Measurements from ENCODE around the gene PALD1. TPM values are rescaled to one million over a fixed set of nuclear protein-coding genes. Genes with fewer than 3 reads are reported as not detected.

The PALD1 gene
- 7.6 TPM for total RNA-seq
- long read RNA-seq, full-length matches to known transcripts: 1 of 15 reads
- long read RNA-seq, partial matches to known transcripts: 9 of 15 reads
- long read RNA-seq, other reads (novel, unspliced or antisense): 5 of 15 reads

DNA sequence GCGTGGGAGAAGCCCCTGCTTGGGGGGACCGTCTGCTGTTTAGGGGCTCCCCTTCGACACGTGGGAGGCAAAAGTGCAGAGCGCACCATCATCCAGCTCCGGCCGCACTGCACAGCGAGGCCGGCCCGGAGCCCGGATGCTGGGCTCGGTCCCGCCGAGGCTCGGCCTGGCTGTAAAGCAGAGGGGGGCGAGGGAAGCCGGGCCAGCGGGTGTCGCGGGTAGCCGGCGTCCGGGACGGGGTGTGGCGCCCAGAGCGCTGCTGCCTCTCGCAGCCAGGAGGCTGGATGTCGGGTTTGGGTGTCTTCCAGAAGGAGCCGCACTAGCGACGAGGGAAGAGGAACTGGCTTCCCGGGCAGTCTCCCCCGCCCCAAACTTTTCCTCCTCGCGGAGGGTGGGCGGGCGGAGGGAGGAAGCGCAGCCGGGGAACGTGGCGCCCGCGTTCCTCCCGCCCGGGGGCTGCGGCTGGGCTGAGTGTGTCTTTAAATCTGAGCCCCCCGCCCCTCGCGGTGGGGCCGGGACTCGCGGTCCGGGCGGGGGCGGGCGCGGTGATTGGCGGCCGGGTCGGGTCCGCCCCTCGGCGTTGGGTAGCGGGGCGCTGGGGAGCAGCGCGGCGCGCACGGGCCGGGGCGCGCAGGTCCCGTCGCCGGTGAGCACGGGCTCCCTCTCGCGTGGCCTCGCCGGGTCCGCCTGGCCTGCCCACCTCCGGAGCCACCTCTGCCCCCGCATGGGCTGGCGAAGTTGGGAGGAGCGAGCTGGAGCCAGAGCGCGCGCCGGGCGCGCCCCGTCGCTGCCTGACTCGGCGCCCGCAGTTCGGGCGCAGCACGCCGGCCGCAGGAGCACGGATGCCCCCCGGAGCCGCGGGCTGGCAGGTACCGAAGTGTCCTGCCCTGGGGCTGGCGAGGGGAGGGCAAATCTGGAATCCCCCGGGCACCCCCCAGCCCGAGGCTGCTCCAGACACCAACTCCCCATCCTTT, at the start of gene PALD1:
TSS of gene PALD1 (plus strand) at position 577 of the 974 bp plus-strand sequence. CDS start 47,185 bp downstream, outside the sequence.
- DNase-seq (ENCODE audit: low spot score): peak; percentile 92

DNA sequence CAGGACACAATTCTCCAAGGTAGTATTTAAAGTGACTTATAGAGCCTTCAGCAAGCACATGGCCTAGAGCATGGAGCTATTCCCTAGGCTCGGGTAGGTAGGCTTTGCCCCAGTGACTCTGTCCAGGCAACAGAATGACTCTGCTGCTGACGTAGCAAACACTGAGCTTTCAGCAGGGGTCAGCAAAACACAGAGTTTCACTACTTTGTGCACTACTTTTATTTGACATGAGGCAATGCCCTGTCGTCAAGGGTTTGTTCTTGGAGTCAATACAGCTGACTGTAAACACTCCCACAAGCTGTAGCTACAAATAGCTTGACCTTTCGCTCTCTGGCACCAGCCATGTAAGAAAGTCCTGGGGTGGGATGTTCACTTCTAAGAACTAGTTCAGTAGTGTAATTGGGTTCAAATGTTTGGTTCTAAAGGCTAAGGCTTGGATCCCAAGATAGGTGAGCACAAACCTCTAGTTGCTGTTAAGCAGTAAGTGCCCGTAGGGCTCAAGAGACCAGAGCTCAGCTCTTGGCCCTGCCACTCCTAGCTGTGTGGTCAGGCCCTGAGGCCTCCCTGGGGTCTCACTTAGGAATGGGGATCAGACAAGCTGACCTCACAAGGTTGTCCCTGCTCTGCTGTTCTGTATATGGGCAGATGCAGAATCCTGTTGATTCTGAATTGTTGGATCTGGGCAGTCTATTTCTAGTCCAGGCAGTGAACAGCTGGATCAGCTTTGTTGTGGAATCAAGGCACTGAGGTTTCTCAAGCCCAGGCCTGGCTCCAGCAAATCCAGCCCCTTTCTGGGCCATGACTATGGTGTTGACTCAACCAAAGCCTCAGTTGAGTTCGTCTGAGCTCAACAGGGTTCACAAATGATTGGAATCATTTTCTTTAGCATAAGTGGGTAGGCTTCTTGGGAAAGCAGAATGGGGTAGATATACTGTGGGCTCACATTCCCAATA, 47.8 kb upstream of the PALD1 start:
- no peak for DNase-seq (ENCODE audit: low spot score)

DNA sequence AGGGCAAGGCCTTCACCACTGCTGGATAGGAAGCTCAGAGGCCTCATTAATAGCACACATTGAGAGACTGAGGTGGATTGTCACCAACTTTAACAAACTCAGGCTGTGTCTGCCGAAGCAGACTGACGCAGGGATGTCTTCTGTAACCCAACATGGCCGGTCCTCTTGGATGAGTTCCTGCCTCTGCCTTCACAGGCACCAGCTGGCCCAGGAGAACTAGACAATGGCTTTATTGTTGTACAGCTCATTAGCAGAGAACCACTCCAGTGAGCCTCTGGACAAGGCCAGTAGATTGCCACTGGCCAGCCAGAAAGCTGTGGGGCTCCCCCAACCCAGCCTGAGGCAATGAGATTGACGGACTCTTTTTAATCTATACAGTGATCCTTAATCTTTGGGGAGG, 46.5 kb upstream of the PALD1 start:
- DNase-seq (ENCODE audit: low spot score): no peak

DNA sequence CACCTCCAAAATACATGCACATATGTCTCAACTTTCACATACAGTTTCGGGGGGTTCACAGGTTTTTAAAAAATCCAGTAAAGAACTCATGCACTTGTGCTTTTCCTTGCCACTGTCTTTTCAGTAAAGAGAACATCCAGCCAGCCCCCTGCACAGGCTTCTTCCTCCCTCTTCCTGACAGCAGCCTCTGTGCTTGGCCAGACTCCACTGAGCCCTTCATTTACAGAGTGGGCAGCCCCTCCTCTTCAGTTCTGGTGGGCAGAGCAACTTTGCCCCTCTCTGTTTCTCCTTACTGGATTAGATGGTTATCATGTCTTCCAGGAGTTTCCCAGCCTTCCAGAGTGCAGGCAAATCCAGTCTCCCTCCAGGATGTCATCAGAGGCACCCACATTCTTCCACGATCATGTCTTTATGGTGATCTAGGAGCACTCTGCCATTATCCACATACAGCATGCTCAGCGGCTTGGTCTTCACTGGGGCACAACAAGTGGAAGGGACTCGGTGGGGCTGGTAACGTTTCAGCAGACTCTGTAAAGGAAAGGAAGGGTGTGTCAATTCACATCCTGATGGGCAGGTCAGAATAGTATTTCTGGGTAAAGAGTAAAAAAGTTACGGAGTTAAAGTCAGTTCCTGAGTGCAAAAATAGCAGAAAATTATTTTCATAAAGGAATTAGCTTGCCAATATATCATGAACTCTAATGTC, 45.9 kb upstream of the PALD1 start:
- DNase-seq (ENCODE audit: low spot score): no peak

DNA sequence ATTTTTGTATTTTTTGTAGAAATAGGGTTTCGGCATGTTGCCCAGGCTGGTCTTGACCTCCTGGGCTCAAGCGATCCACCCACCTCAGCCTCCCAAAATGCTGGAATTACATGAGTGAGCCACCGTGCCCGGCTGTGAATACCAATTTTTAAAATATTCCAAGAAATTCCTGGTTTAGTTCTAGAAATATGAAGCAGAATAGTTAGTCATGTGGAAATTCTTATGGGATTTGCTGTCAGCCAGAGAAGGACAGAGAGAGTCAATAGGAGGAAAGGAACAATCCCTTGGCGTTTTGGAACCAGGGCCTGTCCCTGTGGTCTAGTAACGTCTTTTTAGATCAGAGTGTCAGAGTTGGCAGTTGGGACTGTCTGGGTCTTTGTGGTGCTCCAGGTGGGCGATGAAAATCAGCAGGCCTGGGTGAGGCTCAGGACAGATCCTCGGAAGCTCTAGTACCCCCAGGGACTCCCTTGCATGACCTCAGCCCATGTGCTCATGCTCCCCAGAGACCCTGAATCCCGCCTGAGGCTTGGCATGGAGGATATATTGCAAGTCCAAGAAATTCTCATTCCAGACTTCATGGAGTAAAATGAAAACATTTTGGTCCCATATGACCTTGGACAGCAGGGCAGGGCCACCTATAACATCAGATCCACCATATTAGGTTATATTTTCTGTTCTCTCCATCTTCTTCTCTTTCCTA, 44.8 kb upstream of the PALD1 start:
- DNase-seq (ENCODE audit: low spot score): peak; percentile 41

DNA sequence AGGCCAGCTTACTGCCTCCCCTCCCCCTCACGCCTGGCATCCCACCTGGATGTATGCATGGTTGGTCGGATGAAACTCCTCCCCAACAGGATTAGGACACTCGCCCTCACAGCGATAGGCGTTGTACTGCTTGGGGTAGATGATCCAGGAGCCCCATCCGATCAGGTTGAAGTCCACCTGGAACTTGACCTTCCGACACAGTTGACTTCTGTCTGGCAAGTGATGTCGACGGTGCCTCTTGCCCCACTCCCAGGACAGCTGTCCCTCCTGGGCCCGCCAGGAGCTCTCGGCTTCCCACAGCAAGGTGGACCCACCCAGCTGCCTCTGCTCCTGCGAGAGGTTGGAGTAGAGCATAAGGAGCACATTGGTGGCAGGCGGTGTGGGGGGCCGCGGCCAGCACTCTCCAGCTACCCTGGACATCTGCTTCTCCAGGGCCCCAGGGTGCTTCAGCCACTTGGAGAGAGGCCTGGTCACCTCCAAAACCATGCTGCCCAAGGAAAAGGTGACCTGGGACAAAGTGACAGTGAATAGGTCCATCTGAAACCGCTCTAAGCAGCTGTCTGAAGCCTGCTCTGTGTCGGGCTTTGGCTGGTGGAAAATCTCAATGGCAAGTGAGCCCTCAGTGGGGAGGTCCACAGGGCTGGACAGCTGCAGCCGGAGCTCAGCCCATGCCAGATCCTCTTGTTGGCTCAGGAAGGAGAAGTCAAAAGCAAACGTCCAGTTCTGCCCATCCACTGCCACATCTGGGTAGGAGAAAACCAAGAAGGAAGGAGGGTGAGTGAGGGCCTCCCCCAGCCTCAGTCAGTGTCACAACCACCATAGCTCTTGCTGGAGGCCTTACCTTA, 43.1 kb upstream of the PALD1 start:
- peak; percentile 74 for DNase-seq (ENCODE audit: low spot score)

DNA sequence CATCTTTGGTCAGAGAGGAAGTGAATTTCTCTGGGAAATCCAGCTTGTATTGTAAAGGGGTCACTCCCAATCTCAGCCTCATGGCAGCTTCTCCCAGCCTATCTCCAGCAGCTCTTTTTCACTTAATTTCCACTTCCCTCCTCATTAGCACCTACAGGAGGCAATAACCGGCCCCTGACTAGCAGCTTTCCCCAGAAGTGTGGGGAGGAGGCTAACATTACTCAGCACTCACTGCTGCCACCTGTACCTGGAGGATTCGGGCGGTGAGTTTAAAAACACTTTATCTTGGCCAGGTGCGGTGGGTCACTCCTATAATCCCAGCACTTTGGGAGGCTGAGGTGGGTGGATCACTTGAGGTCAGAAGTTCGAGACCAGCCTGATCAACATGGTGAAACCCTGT, 40.8 kb upstream of the PALD1 start:
- DNase-seq (ENCODE audit: low spot score): peak; percentile 26

DNA sequence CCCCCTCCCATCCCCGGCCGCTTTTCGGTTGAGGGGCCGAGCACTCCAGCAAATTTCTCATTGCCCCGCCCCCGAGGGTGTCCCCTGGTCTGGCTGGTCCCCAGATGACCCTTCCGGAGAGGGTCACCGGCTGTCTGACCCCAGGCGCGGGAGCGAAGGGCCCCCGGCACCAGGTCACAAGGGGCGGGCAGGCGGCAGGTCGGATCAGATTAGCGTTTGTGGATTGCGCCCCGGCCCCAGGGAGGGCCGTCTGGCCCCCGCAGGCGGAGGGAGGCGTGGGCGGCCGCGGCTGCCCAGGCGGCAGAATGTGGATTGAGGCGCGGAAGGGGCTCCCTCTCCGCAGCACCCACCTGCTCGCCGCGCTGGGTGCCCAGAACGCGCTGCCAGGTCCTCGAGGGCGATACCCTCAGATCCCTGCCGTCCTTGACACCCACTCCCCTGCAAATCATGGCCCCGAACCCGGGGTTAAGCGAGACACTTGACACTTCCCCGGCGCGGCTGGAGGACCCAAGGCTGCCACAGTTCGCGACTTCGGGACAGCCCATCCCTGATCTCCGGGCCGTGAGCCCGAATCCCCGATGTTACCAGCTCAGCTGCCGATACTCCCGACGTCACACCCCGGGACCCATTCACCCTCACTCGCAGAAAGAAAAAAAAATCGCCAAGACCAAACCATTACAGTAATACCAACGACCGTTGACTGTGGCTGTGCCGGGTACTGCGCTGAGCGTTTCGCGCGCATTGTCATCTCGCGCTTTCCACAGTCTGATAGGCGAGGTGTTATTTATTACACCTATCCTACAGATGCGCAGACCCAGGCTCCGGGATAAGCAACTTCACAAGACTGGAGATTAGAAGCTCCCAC, 38.0 kb upstream of the PALD1 start:
- no peak for DNase-seq (ENCODE audit: low spot score)

DNA sequence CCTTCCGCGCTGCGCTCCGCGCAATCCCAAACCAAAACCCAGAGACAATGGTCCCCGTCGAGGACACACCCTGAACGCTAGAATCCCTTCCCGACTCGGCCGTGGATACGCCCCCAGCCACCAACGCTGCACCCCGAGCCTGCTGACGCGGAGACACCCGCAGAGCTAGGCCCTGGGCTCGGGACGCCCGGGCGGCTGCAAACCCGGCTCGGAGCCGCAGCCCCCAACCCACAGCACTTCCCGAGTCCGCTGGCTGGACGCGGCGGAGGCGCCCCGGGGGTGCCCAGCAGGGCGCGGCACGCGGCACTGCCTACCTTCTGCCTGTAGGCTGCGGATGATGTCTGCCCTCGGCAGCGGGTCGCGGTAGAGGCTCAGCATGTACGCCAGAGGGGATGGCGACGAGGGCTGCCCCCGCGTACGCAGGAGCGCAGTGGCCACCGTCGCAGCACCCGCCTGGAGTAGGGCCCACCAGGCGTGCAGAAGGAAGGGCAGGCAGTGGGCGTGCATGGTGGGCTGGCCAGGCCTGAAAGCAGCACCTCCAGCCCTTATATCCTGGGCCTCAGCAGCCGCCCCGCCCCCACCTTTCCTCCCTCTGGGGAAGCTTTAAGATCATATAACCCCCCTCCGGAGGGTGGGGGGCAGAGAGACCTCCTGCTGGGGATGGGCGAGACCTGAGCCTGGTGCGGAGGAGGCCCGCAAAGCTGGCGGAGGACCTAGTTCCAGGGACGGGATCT, 37.2 kb upstream of the PALD1 start, which contains the start of gene NODAL:
TSS of gene NODAL (minus strand) at position 521 of the 734 bp plus-strand sequence. CDS start at position 507, 14 bp downstream.
- DNase-seq (ENCODE audit: low spot score): no peak

DNA sequence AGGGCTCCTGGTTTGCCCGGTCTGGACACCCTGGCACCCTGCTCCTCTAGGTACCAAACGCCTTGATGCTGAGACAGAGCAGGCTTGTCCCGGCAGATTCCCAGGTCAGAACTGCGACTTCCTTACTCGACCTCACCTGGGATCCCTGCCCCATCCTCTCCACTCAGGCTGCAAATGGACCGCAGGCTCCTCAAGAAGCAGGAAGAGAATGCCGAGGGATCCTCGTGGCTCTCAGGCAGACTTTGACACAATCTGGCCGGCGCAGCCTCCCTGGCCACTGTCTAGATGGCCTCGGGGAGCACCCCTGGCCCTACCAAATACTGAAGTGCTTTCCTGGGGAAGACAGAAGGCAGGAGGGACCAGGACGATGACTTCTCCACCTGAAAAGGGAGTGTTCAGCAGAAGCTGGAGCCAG, 36.7 kb upstream of the PALD1 start:
- DNase-seq (ENCODE audit: low spot score): no peak

DNA sequence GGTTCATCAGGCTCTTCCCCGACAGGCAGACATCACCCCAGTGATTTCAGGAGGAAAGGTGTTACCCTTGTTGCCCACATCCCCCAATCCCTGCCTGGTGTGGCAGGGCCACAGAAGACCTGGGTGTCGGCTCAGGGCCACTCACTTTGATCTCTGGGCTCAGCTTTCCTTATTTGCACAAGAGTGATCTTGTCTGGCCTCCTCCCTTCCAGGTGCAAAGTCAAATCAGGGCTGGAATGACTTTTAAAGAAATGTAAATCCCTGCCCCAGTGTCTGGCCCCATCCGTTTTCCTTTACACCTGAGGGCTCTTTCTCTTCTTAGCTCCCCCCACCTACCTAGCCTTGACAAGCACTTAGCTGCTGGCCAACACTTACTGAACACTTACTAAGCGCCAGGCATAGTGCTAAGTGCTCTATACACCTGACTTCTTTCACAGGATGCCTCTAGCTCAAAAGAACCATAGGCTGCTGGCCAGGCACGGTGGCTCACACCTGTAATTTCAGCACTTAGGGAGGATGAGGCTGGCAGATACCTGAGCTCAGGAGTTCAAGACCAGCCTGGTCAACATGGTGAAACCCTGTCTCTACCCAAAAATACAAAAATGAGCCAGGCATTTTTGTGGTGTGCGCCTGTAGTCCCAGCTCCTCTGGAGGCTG, 36.1 kb upstream of the PALD1 start:
- DNase-seq (ENCODE audit: low spot score): no peak

DNA sequence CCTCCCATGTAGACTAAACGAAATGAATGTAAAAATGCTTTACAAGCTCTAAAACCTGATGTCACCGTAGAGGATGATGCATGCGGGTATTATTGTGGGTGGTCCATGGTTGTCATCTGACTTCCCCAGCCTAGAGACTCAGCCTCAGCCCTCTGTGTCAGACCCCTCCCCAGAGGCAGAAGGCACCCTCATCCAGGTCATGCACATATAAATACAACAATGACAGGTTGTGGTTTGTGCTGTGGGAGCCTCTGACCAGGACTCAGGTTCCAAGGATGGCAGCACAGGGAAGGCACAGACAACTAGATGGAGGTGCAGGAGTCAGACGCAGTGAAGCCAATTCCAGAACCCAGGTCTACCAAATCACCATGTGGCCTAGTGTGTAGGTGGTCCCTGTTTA, 33.8 kb upstream of the PALD1 start:
- no peak for DNase-seq (ENCODE audit: low spot score)

DNA sequence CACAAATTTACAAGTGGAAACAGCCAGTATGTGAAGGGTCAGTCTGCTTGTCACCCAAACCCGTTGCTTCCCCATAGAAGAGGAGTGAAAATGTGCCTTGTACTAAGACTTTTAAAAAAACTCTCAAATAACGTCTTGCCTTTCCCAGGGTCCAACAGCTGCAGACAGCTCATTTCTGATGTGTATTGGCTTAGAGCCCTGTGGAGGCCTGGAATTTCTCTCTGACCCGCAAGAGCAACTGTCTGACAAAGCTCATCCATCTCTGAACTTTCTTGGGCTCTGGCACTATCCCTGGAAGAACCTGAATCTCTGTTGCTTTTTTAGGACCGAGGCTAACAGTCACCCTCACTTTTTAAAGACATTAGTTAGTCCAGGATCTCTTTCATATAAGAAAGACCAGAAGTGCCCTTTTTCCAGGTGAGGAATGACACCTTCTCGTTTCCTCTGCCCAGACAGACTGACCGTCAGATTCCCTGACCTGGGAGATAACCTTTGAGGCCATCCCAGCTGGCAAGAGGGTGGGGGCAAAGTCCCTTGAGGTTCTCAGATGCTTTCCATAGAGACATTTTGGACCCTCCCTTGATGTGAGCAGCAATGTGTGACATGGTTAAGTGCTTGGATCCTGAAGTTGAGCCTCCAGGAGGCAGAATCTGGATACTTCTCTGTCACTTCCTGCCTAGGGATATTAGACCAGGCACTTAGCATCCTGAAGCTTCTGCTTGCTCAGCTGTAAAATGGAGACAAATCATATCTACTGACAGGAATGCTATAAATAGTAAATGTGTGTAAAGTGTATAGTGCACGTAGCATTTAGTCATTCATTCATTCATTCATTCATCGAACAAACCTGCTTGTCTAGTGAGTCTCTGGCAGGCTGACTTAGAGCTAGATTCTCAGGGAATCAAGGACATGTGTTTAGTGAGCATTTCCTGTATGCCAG, 32.6 kb upstream of the PALD1 start:
- no peak for DNase-seq (ENCODE audit: low spot score)

DNA sequence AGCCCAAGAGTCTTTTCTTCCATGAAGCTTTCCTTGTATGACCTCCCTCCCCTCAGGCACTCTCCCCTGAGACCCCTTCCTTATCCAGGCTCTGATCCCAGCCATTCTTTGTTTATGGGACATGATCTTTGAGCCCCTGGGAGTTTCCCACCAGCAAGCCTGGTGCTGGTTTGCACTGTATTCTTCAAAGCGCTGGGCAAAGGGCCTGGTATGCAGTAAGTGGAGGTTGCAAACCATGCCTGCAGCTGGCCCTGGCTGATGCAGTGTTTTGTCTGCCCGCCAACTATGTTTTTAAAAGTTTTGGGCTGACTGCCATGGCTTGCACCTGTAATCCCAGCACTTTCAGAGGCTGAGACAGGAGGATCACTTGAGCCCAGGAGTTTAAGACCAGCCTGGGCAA, 30.3 kb upstream of the PALD1 start:
- no peak for DNase-seq (ENCODE audit: low spot score)

DNA sequence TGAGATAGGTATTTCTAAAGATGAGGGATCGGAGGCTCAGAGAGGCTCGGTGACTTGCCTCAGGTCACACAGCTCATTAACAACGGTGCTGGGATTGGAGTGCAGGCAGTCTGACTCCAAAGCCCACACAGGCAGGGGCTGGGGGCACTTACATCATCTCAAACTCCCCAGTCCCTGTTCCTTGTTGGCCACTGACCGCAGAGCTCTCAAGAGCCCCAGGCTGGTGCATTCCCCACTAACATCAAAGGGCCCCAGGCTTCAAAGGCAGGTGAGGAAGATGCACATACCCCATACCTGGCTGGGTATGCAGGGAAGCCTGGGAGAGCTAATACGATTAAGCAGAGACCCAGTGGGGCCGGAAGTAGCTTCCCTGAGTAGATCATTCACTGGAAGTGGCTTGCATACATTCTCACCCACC, 23.3 kb upstream of the PALD1 start:
- DNase-seq (ENCODE audit: low spot score): no peak

DNA sequence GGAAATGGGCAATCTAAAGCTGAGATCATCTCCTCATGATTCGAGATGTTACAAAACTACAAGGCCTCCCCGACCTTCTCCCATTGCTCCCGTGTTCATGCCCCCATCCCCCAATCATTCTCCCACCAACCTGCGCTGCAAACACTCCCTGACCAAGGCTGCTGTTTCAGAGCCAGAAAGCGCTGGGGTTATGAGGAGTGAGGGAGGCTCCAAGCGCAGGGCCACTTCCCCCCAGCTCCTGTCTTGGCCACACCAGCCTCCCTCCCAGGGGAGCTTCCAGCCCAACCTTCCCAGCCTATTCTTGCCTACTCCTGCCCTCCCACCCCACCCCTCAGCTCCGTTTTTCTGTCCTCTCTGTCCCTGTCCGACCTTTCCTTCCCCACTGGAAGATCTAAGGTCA, 22.4 kb upstream of the PALD1 start:
- DNase-seq (ENCODE audit: low spot score): no peak
